IPS-18c (cell line): ENCODE data around the gene C3.
"Not testable (repeated sequence)": the region's sequence is repeated elsewhere in the genome, so short reads cannot be mapped to it uniquely, and the experiment has no call there.

Source experiments
- H3K4me3 ChIP-seq: 2 replicates; pipeline ENCODE4 v1.7.0; 2013; ENCODE audit warnings: low read depth, mild to moderate bottlenecking, low read length, moderate library complexity; ENCODE audit not compliant: insufficient read depth
- H3K9me3 ChIP-seq: one replicate; pipeline ENCODE4 v1.6.1; 2013; ENCODE audit warnings: mild to moderate bottlenecking, low read length, moderate library complexity; ENCODE audit not compliant: control insufficient read depth, insufficient read depth

Gene C3

DNA sequence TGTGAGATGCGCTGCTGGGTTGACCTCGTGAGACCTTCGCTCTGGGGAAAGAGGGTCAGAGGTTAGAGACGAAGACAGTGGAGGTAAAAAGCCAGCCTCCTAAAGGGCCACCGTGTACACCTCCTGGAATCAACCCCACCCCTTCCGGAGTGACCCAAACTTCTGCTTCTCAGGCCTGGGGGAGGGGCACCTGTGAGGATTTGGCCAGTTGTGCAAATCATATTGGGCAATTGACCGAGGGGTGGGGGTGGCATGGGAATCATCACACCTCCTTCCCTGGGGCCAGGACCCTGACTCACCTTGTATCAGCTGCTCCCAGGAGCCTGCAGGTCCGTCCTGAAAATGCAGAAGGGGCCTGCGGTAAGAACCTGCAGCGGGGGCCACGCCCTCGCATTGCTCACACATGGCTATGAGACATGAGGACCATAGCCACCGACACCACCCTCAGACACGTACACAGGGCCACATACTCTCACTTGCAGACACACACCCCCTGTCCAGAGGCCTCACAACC is 53.3 kb downstream of the C3 start:
- no peak overlapping the region for H3K4me3 ChIP-seq

DNA sequence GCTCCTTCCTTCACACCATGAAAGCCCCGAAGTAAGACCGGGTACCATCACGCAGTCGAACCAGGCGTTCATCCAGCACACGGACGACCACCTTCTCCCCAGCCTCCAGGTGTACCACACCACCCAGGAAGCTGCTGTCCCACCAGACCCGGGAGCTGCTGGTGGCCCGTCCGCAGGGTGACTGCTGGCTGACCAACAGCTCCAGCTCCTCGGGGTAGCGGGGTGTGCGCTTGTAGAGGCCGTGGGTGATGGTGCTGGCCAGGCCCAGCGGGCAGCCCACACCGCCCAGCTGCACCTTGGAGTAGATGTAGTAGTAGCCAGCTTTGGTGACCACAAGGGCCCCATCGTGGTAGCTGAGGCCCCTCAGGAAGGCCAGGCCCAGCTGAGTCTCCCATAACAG is 55.5 kb downstream of the C3 start:
- Histone ChIP-seq H3K4me3 (no peak overlapping the region), H3K9me3 (peaks cover 2% of the 10 kb centered on the region)

More for the DNA sequence above, 53.3 kb downstream of the C3 start:
- no peaks in the 10 kb centered on the region for H3K9me3 ChIP-seq

DNA sequence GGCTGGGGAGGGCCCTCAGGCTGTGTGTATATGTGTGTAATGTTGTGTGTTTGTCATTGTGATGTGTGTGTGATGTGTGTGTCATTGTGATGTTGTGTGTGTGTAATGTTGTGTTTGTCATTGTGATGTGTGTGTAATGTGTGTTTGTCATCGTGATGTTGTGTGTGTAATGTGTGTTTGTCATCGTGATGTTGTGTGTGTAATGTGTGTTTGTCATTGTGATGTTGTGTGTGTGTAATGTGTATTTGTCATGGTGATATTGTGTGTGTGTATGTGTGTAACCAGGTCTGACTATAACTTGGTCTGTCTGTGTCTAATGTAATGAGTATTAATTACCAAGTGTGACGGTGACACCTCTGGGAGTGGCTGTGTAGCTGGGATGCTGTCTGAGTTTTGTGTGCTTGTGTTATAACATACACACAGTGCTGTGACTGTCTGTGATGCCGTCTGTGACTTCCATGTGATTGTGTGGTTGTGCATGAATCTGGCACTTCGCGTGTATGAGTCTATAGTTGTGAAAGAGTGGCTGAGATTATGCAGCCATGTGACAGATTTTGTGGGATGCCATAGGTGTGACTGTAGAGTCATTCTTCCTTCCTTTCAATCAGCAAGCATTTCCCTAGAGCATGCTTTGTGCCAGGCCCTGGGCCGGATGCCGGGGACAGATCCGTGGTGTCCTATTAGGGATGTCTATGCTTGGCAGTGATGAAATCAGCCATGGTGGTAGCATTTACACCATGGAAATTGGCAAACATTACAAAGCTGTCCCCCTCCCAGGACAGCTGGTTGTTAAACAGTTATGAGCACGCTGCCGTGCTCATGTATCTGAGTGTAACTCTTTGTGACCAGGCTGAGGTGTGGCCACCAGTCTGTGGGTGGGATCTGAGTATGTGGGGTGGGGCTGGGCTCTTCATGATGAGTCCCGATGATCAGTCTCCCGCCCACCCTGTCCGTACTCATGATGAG is 56.9 kb downstream of the C3 start:
- H3K4me3 ChIP-seq: no peak overlapping the region
- H3K9me3 ChIP-seq: peaks cover 2% of the 10 kb centered on the region

DNA sequence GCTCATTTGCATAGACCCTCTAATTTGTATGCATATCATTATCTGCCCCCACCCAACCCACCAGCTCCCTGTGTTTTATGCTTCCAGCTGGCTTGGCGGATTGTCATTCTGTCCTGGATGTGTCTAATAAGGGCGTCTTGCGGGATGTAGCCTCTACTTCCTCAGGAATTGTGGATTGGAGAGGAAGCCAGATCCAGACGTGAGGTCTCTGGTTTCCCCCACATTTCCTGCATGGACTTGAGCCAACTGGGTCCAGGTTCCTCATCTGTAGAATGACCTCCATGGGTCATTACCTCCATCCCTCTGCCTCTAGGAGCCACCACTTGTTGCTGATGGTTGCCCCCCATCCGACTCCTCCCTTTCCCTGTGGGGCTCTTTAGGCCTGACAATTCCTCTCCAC is 57.7 kb downstream of the C3 start:
- Histone ChIP-seq H3K9me3 (peaks cover 2% of the 10 kb centered on the region), H3K4me3 (no peak overlapping the region; the same call in 1 of the 2 replicates)

DNA sequence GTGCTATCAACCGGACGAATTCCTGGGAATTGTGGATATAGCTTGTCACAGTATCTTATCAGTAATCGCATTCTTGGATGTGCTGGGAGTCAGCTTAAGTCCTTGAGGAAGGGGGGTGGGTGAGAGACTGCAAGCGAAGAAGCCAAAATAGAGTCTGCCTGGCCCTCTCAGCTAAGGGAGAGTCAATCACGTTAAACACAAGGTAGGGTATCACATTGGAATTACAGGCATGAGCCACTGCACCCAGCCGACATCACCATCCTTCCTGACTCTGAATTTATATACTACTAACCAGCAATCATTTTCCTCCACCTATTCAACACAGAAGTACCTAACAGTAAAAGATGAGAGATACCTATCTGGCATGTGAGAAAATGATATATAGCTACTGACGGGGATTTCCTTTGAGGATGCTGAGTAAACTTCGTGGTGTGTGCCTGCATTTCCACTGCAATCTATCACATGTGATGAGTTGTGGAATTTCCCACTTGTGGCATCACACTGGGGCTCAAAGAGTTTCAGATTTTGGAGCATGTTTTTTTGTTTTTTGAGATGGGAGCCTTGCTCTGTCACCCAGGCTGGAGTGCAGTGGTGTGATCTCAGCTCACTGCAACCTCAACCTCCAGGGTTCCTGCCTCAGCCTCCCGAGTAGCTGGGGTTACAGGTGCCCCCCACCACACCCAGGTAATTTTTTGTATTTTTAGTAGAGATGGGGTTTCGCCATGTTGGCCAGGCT is 58.8 kb downstream of the C3 start:
- H3K9me3 ChIP-seq, H3K4me3 ChIP-seq: not testable (repeated sequence)

DNA sequence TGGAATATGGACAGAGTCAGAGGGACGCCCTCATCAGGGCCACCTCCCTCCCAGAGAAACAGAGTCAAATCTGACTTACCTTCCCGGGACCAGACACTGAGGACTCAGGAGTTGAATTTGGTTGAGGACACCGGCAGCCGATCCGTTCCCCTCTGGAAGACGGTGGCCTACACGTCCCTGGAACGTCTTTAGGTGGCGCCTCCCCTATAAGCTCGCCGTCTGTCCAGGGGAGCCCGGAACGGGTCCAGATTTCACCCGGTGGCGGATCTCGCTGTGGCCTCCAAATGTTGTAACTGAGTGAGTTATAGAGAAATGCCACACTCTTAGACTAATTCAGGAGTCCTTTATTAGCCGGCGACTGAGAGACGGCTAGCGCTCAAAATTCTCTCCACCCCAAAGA is 59.5 kb downstream of the C3 start:
- peaks cover 2% of the 10 kb centered on the region for H3K9me3 ChIP-seq
- no peak overlapping the region for H3K4me3 ChIP-seq

DNA sequence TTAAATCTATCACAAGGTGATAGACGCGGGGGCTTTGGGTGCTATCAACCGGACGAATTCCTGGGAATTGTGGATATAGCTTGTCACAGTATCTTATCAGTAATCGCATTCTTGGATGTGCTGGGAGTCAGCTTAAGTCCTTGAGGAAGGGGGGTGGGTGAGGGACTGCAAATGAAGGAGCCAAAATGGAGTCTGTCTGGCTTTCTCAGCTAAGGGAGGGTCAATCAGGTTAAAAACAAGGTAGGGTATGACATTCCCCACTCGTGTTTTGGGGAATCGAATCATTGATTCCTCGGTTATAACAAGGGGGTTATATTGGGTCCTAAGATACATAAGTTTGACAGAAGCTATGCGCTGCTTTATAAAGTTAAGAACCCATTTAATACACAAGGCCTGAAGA is 64.1 kb downstream of the C3 start:
- not testable (repeated sequence) for H3K9me3 ChIP-seq, H3K4me3 ChIP-seq

DNA sequence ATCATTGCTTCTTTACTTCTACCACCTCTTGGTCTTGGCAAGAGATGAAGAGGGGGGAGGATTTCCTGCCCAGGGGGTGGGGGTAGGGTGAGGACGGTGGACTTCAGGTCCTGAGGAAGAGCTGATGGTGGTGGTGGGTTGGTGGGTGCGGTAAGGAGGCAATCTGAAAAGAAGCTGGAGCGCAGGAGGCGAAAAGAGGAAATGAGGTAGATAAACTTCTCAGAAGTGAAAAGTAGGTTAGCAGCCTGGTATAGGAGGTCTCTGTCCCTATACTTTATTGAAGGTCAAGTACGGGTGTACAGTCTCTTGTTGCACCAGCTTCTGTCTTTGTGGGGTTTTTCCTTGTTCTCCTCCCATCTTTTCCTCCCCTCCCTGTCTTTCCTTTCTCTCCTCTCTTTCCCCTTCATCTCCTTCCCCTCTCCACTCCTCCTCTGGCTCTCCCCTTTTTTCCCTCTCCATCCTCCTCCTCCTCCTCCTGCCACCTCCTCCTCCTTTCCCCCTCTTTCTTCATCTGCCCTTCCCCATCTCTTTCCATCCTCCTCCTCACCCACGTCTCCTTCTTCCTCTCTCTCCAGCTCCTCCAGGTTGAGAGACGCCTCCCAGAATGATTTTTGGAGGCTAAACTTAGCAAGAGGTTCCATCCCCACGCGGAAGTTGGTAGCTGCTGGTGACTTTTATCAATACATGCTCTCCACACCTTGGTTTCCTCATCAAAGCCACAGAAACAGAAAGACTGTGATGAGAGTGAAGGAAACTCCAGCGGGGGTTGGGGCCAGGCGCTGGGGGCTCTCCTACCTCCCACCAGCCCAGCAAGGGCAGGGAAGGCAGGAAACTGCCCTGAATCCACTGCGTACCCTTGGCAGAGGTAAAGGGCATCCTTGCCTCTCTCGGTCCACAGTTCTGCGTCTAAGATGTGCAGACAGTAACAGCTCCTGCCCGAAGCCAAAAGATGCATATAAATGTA is 65.8 kb downstream of the C3 start:
- no peak overlapping the region for H3K4me3 ChIP-seq

DNA sequence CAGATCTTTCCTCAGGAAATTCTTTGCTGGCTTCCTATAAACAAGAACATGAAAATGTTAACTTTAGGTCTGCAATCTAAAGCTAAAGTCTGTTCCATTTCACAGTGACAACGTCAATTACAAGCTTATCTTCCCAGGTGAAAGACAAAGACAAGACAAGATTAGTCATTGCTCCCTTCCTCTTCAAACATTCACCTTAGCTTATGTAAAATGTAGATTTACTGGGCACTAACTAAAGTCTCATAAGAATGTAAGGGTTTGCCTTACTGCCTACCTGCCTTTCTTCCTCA is 67.7 kb downstream of the C3 start:
- no peak overlapping the region for H3K4me3 ChIP-seq
- no peaks in the 10 kb centered on the region for H3K9me3 ChIP-seq

More for the DNA sequence above, 65.8 kb downstream of the C3 start:
- no peaks in the 10 kb centered on the region for H3K9me3 ChIP-seq

DNA sequence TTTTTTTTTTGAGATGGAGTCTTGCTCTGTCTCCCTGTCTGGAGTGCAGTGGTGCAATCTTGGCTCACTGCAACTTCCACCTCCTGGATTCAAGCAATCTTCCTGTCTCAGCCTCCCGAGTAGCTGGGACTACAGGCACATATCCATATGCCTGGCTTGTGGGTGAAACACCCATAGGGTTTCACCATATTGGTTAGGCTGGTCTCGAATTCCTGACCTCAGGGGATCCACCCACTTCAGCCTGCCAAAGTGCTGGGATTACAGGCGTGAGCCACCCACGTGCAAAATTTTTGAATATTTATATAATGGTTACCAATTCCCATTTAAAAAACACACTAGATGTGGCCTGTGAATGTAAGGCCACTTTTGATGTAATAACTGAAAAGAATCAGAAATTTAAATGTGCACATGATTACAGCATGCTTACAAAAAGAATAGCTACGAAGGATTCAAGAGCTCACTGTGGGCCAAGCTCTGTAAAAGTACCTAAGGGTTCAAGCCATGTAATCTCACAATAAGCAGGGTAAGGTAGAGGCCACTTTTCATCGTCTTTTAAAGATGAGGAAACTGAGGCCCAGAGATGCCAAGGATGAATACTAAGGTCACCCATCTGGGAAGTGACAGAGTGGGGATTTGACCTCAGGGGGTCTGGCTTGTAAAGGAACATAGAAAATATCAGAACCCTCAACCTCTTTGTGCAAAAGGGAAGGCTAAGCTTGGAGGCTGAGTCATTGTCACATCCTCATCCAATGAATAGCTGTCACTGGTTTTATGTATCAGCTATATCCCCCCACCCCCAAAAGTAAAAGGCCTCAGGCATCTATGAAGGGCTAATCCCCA is 68.3 kb downstream of the C3 start:
- Histone ChIP-seq H3K9me3 (no peaks in the 10 kb centered on the region), H3K4me3 (no peak overlapping the region)

DNA sequence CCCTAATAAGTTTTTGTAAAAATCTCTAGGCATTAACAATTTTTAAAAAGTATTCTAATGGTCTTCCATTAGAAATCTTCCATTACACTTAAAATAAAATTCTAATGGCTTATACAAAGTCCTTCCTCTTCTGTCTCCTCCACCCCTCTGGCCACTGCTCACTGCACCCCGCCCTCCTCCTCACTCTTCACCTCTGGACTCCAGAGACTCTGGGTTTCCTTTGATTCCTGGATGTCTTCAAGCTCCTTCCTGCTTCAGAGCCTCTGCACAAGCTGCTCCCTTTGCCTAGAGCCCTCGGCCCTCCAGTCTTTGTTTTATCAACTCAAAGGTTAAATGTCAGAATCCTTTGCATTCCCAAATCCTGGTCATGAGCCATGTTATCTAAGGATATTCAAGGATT is 71.3 kb downstream of the C3 start:
- H3K9me3 ChIP-seq: no peaks in the 10 kb centered on the region
- H3K4me3 ChIP-seq: no peak overlapping the region

DNA sequence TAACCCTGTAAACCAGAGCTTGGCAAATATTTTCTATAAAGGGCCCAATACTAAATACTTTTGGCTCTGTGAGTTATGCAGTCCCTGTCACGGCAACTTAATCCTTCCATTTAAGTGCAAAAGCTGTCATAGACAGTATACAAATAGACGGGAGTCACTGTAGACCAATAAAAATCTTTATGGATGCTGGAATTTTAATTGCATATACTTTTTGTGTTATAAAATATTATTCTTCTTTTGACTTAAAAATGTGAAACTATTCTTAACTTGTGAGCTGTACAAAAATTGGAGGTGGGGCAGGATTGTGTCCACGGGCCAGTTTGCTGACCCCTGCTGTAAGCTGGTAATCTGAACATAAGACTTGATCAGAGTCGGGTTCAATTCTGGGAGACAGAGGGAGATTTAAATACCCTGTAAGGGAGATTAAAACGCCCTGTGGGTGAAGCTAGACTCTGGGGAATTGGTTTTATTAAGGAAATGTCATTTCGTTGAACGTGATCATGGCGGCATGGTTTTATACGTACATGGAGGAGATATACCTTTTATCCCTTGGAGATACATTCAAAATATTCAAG is 72.2 kb downstream of the C3 start:
- H3K4me3 ChIP-seq: no peak overlapping the region
- H3K9me3 ChIP-seq: no peaks in the 10 kb centered on the region

DNA sequence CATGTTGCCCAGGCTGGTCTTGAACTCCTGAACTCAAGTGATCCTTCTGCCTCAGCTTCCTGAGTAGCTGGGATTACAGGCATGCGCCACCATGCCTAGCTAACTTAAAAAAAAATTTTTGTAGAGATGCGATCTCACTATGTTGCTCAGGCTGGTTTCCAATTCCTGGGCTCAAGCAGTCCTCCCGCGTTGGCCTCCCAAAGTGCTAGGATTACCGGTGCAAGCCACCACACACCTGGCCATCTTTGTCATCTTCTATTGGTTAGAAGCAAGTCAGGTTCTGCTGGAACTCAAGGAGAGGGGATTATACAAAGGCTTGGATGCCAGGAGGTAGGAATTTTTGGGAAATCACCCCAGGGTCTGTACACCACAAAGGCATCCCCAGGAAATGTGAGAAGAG is 75.7 kb downstream of the C3 start:
- Histone ChIP-seq H3K9me3 (no peaks in the 10 kb centered on the region), H3K4me3 (no peak overlapping the region)

DNA sequence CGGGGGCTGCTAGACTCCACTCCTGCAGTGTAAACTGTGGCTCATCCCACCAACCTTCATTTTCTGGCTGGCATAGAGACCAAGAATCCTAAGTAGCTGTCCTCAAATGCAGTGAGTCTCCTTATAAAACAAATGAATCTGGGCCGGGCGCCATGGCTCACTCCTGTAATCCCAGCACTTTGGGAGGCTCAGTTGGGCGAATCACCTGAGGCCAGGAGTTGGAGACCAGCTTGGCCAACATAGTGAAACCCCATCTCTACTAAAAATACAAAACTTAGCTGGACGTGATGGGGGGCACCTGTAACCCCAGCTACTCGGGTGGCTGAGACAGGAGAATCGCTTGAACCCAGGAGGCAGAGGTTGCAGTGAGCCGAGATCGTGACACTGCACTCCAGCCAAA is 80.1 kb downstream of the C3 start:
- not testable (repeated sequence) for H3K4me3 ChIP-seq

DNA sequence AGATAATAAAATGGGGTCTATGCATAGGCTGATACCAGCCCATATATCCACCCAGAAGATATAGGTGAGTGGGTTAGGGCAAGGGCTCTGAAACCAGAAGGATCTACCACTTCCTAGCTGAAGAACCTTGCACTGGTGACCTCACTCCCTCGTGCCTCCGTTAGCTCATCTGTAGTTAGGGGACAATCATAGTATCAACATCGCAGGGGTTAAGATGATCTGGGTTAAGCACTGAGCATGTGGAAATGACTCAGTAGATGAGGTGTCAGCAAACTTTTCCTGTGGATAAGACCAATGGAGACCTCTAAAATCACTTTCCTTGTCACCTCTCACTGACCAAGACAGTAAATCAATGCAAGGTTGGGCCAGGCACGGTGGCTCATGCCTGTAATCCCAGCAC is 81.0 kb downstream of the C3 start:
- H3K9me3 ChIP-seq: no peaks in the 10 kb centered on the region
- H3K4me3 ChIP-seq: no peak overlapping the region

More for the DNA sequence above, 80.1 kb downstream of the C3 start:
- not testable (repeated sequence) for H3K9me3 ChIP-seq

DNA sequence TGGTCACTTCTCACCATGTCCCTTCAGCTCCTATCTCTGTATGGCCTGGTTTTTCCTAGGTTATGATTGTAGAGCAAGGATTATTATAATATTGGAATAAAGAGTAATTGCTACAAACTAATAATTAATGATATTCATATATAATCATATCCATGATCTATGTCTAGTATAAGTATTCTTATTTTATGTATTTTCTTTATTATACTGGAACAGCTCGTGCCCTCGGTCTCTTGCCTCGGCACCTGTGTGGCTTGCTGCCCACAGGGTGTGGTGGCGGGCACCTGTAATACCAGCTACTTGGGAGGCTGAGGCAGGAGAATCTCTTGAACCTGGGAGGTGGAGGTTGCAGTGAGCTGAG is 87.0 kb downstream of the C3 start:
- not testable (repeated sequence) for H3K4me3 ChIP-seq, H3K9me3 ChIP-seq
